ENCODE results near the gene HAPLN2.

HAPLN2 gene

GRCh38 chr1:156667610-156667967 lies 48.4 kb downstream of the HAPLN2 start:
- Histone ChIP-seq H3K9ac (ENCODE audit: low read length) (peak overlapping the region; percentile 80), H3K27ac (ENCODE audit: low read depth, low read length) (peak overlapping the region; percentile 41; the same call in 1 of the 2 replicates), H3K36me3 (ENCODE audit: control insufficient read depth, insufficient read depth, low read length) (peaks cover 16% of the 10 kb centered on the region), H3K9me3 (ENCODE audit: control insufficient read depth, insufficient read depth, low read depth, low read length) (no peaks in the 10 kb centered on the region), H3K4me3 (ENCODE audit: low read depth, low read length) (no peak overlapping the region), H3K27me3 (ENCODE audit: control insufficient read depth, insufficient read depth, low read length) (no peaks in the 10 kb centered on the region), H3K4me1 (ENCODE audit: control insufficient read depth, insufficient read depth, low read length) (peaks cover 79% of the 10 kb centered on the region)

GRCh38 chr1:156667968-156668709 lies 48.9 kb downstream of the HAPLN2 start:
- no peak overlapping the region for H3K4me3 ChIP-seq (ENCODE audit: low read depth, low read length)
- peak overlapping the region; percentile 41; the same call in 1 of the 2 replicates for H3K27ac ChIP-seq (ENCODE audit: low read depth, low read length)
- H3K36me3 ChIP-seq (ENCODE audit: control insufficient read depth, insufficient read depth, low read length): peaks cover 21% of the 10 kb centered on the region
- no peaks in the 10 kb centered on the region for H3K27me3 ChIP-seq (ENCODE audit: control insufficient read depth, insufficient read depth, low read length)
- peaks cover 77% of the 10 kb centered on the region for H3K4me1 ChIP-seq (ENCODE audit: control insufficient read depth, insufficient read depth, low read length)
- no peaks in the 10 kb centered on the region for H3K9me3 ChIP-seq (ENCODE audit: control insufficient read depth, insufficient read depth, low read depth, low read length)
- H3K9ac ChIP-seq (ENCODE audit: low read length): peak overlapping the region; percentile 80

- Histone ChIP-seq H3K36me3 (ENCODE audit: control insufficient read depth, insufficient read depth, low read length) (peaks cover 26% of the 10 kb centered on the region), H3K4me1 (ENCODE audit: control insufficient read depth, insufficient read depth, low read length) (peaks cover 76% of the 10 kb centered on the region), H3K9me3 (ENCODE audit: control insufficient read depth, insufficient read depth, low read depth, low read length) (no peaks in the 10 kb centered on the region), H3K9ac (ENCODE audit: low read length) (peak overlapping the region; percentile 18), H3K4me3 (ENCODE audit: low read depth, low read length) (peak overlapping the region; percentile 7; the same call in 1 of the 2 replicates), H3K27ac (ENCODE audit: low read depth, low read length) (peak overlapping the region; percentile 20; the same call in 1 of the 2 replicates), H3K27me3 (ENCODE audit: control insufficient read depth, insufficient read depth, low read length) (no peaks in the 10 kb centered on the region)
These were observed 49.8 kb downstream of the HAPLN2 start for GRCh38 chr1:156668801-156669637.

GRCh38 chr1:156669794-156670193 lies 50.6 kb downstream of the HAPLN2 start:
- Histone ChIP-seq H3K4me1 (ENCODE audit: control insufficient read depth, insufficient read depth, low read length) (peaks cover 76% of the 10 kb centered on the region), H3K27me3 (ENCODE audit: control insufficient read depth, insufficient read depth, low read length) (no peaks in the 10 kb centered on the region), H3K9ac (ENCODE audit: low read length) (no peak overlapping the region), H3K9me3 (ENCODE audit: control insufficient read depth, insufficient read depth, low read depth, low read length) (no peaks in the 10 kb centered on the region), H3K36me3 (ENCODE audit: control insufficient read depth, insufficient read depth, low read length) (peaks cover 33% of the 10 kb centered on the region), H3K4me3 (ENCODE audit: low read depth, low read length) (no peak overlapping the region), H3K27ac (ENCODE audit: low read depth, low read length) (no peak overlapping the region)

GRCh38 chr1:156670359-156670758 lies 51.1 kb downstream of the HAPLN2 start:
- Histone ChIP-seq H3K4me3 (ENCODE audit: low read depth, low read length) (no peak overlapping the region), H3K9me3 (ENCODE audit: control insufficient read depth, insufficient read depth, low read depth, low read length) (no peaks in the 10 kb centered on the region), H3K36me3 (ENCODE audit: control insufficient read depth, insufficient read depth, low read length) (peaks cover 38% of the 10 kb centered on the region), H3K9ac (ENCODE audit: low read length) (no peak overlapping the region), H3K27me3 (ENCODE audit: control insufficient read depth, insufficient read depth, low read length) (no peaks in the 10 kb centered on the region), H3K27ac (ENCODE audit: low read depth, low read length) (no peak overlapping the region), H3K4me1 (ENCODE audit: control insufficient read depth, insufficient read depth, low read length) (peaks cover 77% of the 10 kb centered on the region)

GRCh38 chr1:156670791-156671190 lies 51.6 kb downstream of the HAPLN2 start:
- peaks cover 40% of the 10 kb centered on the region for H3K36me3 ChIP-seq (ENCODE audit: control insufficient read depth, insufficient read depth, low read length)
- H3K4me3 ChIP-seq (ENCODE audit: low read depth, low read length): no peak overlapping the region
- H3K9ac ChIP-seq (ENCODE audit: low read length): no peak overlapping the region
- no peaks in the 10 kb centered on the region for H3K9me3 ChIP-seq (ENCODE audit: control insufficient read depth, insufficient read depth, low read depth, low read length)
- H3K27me3 ChIP-seq (ENCODE audit: control insufficient read depth, insufficient read depth, low read length): no peaks in the 10 kb centered on the region
- peaks cover 77% of the 10 kb centered on the region for H3K4me1 ChIP-seq (ENCODE audit: control insufficient read depth, insufficient read depth, low read length)
- no peak overlapping the region for H3K27ac ChIP-seq (ENCODE audit: low read depth, low read length)

- Histone ChIP-seq H3K9me3 (ENCODE audit: control insufficient read depth, insufficient read depth, low read depth, low read length) (no peaks in the 10 kb centered on the region), H3K27ac (ENCODE audit: low read depth, low read length) (no peak overlapping the region), H3K9ac (ENCODE audit: low read length) (no peak overlapping the region), H3K36me3 (ENCODE audit: control insufficient read depth, insufficient read depth, low read length) (peaks cover 40% of the 10 kb centered on the region), H3K4me3 (ENCODE audit: low read depth, low read length) (no peak overlapping the region), H3K4me1 (ENCODE audit: control insufficient read depth, insufficient read depth, low read length) (peaks cover 72% of the 10 kb centered on the region), H3K27me3 (ENCODE audit: control insufficient read depth, insufficient read depth, low read length) (no peaks in the 10 kb centered on the region)
These were observed 52.6 kb downstream of the HAPLN2 start for GRCh38 chr1:156671804-156672203.

GRCh38 chr1:156673387-156674121 lies 54.3 kb downstream of the HAPLN2 start:
- peaks cover 40% of the 10 kb centered on the region for H3K36me3 ChIP-seq (ENCODE audit: control insufficient read depth, insufficient read depth, low read length)
- H3K9ac ChIP-seq (ENCODE audit: low read length): peak overlapping the region; percentile 96
- peak overlapping the region; percentile 81 for H3K4me3 ChIP-seq (ENCODE audit: low read depth, low read length)
- no peaks in the 10 kb centered on the region for H3K27me3 ChIP-seq (ENCODE audit: control insufficient read depth, insufficient read depth, low read length)
- peaks cover 64% of the 10 kb centered on the region for H3K4me1 ChIP-seq (ENCODE audit: control insufficient read depth, insufficient read depth, low read length)
- peak overlapping the region; percentile 77 for H3K27ac ChIP-seq (ENCODE audit: low read depth, low read length)
- no peaks in the 10 kb centered on the region for H3K9me3 ChIP-seq (ENCODE audit: control insufficient read depth, insufficient read depth, low read depth, low read length)

Data from HUES6 (cell line).